ENCODE measurements around the gene SPAG16. TPM values are rescaled to one million over a fixed set of nuclear protein-coding genes. Genes with fewer than 3 reads are reported as not detected.
A peak's percentile ranks its signal among the peaks of the same experiment; 100 is the strongest.

The SPAG16 gene
- total RNA-seq, 1 donor from 2014 or later, result 16.7 TPM

DNA sequence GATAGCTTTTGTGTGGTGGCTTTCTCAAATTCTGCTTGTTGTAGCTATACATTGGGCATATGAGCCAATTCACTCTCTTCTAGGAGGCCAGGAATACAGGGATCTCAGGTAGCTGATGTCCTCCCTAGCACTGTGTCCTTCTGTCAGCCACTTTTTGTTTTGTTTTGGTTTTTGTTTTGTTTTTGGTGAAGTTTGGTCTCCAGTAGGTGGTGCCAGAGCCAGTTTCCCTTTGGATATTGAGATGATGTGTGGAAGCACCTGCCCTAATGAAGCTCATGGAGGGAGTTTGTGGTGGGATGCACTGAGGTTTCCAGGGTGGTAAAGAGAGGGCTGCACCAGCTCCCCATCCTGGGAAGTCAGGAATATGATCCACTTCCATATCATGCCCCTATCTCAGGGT, 1026.1 kb downstream of the SPAG16 start:
- H3K4me1 ChIP-seq (ENCODE audit: insufficient read depth, low read length), result no peaks in the 10 kb centered on the region
- H3K27me3 ChIP-seq (ENCODE audit: insufficient read depth, low read length), result no peaks in the 10 kb centered on the region
- Mint-ChIP-seq H3K27ac (ENCODE audit: unreplicated experiment) (no peak overlapping the region), H3K9me3 (ENCODE audit: unreplicated experiment) (peaks cover 6% of the 10 kb centered on the region), H3K27me3 (ENCODE audit: low read depth, unreplicated experiment) (no peaks in the 10 kb centered on the region), H3K36me3 (ENCODE audit: low read depth, unreplicated experiment) (no peaks in the 10 kb centered on the region), H3K4me1 (ENCODE audit: low read depth, unreplicated experiment) (peaks cover 3% of the 10 kb centered on the region), H3K4me3 (ENCODE audit: unreplicated experiment) (no peak overlapping the region)
- no peak overlapping the region for H3K27ac ChIP-seq (ENCODE audit: low read depth, low read length)
- TF ChIP-seq, protein P1, sequence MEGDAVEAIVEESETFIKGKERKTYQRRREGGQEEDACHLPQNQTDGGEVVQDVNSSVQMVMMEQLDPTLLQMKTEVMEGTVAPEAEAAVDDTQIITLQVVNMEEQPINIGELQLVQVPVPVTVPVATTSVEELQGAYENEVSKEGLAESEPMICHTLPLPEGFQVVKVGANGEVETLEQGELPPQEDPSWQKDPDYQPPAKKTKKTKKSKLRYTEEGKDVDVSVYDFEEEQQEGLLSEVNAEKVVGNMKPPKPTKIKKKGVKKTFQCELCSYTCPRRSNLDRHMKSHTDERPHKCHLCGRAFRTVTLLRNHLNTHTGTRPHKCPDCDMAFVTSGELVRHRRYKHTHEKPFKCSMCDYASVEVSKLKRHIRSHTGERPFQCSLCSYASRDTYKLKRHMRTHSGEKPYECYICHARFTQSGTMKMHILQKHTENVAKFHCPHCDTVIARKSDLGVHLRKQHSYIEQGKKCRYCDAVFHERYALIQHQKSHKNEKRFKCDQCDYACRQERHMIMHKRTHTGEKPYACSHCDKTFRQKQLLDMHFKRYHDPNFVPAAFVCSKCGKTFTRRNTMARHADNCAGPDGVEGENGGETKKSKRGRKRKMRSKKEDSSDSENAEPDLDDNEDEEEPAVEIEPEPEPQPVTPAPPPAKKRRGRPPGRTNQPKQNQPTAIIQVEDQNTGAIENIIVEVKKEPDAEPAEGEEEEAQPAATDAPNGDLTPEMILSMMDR (IDR thresholded peaks at IDR 0.05; ENCODE audit: insufficient read depth, low read depth, low read length), result peak; percentile 13
- no peak for TF ChIP-seq EZH2 (IDR thresholded peaks at IDR 0.05; ENCODE audit: insufficient read depth, low read length)
- no peaks in the 10 kb centered on the region for H3K79me2 ChIP-seq (ENCODE audit: insufficient read depth, low read length)
- no peaks in the 10 kb centered on the region for H3K36me3 ChIP-seq (ENCODE audit: insufficient read depth, low read length)
- no peak overlapping the region for H3K9ac ChIP-seq (ENCODE audit: low read length)
- no peak overlapping the region for H3K4me3 ChIP-seq (ENCODE audit: insufficient read depth, low read depth, low read length)
- H3K4me2 ChIP-seq (ENCODE audit: low read length), result no peak overlapping the region
- no peak for FAIRE-seq
- no peaks in the 10 kb centered on the region for H3K9me3 ChIP-seq (ENCODE audit: insufficient read depth, low read depth, low read length)
- no peak overlapping the region for H2AFZ ChIP-seq (ENCODE audit: low read depth, low read length)
- no peaks in the 10 kb centered on the region for H4K20me1 ChIP-seq (ENCODE audit: insufficient read depth, low read length)
- no peak for DNase-seq (ENCODE audit: low read depth)

DNA sequence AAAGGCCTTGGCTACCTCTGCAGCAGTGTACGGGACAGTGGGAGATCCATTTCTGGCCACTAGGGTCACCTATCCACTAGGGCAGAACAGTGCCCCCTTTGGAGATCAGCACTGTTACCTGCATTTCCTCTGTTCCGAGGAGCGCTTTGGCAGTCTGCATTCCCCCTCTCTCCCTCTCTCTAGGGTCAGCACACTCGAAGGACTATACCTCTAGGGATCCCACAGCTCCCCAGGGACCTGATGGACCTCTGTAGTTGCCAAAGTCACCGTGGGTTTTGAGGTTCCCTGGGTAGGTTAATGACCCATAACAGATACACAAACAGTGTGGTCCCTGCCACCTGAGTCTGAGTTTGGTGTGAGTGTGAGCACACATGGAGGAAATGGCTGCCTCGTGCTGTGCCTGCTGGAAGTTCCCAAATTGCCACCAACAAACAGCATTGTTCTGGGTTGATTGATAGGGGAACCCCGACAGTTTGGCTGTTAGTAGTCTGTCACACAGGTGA, 1026.8 kb downstream of the SPAG16 start:
- no peak for FAIRE-seq
- Histone ChIP-seq H3K27ac (ENCODE audit: low read depth, low read length) (no peak overlapping the region), H3K9me3 (ENCODE audit: insufficient read depth, low read depth, low read length) (no peaks in the 10 kb centered on the region), H4K20me1 (ENCODE audit: insufficient read depth, low read length) (no peaks in the 10 kb centered on the region), H2AFZ (ENCODE audit: low read depth, low read length) (no peak overlapping the region), H3K4me3 (ENCODE audit: insufficient read depth, low read depth, low read length) (no peak overlapping the region), H3K36me3 (ENCODE audit: insufficient read depth, low read length) (no peaks in the 10 kb centered on the region), H3K79me2 (ENCODE audit: insufficient read depth, low read length) (no peaks in the 10 kb centered on the region), H3K4me2 (ENCODE audit: low read length) (no peak overlapping the region), H3K9ac (ENCODE audit: low read length) (no peak overlapping the region), H3K4me1 (ENCODE audit: insufficient read depth, low read length) (no peaks in the 10 kb centered on the region), H3K27me3 (ENCODE audit: insufficient read depth, low read length) (no peaks in the 10 kb centered on the region)
- peaks cover 6% of the 10 kb centered on the region for H3K9me3 Mint-ChIP-seq (ENCODE audit: unreplicated experiment)
- H3K27ac Mint-ChIP-seq (ENCODE audit: unreplicated experiment), result no peak overlapping the region
- H3K27me3 Mint-ChIP-seq (ENCODE audit: low read depth, unreplicated experiment), result no peaks in the 10 kb centered on the region
- no peaks in the 10 kb centered on the region for H3K36me3 Mint-ChIP-seq (ENCODE audit: low read depth, unreplicated experiment)
- no peak overlapping the region for H3K4me3 Mint-ChIP-seq (ENCODE audit: unreplicated experiment)
- peaks cover 3% of the 10 kb centered on the region for H3K4me1 Mint-ChIP-seq (ENCODE audit: low read depth, unreplicated experiment)
- DNase-seq (ENCODE audit: low read depth), result no peak
- TF ChIP-seq, protein P1 (IDR thresholded peaks at IDR 0.05; ENCODE audit: insufficient read depth, low read depth, low read length), result no peak
- no peak for TF ChIP-seq EZH2 (IDR thresholded peaks at IDR 0.05; ENCODE audit: insufficient read depth, low read length)

DNA sequence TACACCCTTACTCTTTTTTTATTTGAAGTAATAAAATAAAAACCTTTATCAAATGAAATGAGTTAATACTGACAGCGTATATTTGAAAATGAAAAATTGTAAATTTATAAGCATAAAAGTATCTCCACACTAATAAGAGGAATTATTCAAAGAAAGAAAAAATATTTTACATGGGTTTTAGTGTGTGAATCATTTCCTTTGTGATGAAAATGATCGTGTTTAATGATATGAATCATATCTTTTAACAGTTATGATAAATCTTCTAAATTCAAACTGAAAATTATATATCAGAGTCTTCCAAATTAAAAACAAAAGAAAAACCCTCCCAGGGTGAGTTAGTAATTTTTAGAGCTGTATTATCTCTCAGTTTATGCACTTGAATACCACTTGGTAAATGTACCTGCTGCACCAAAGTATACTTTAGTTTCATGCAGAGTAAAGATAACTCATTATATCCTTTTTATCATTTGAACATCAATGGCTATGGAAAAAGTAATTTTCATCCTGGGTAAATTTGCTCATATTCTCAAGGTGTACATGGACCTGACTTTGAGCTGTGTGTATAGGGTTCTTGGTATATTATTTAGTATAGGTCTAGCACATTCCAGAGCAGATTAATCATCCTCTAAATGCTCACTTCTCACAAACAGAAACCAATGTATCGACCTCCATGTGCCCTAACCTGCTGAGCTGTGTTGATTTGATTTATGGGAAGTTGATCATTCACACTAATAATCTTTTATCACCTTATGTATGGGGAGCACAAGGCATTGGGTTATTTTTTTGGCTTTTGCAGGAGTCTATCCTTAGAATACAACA, 1027.9 kb downstream of the SPAG16 start:
- H3K9ac ChIP-seq (ENCODE audit: low read length), result no peak overlapping the region
- TF ChIP-seq, protein P1 (IDR thresholded peaks at IDR 0.05; ENCODE audit: insufficient read depth, low read depth, low read length), result no peak
- no peak for TF ChIP-seq EZH2 (IDR thresholded peaks at IDR 0.05; ENCODE audit: insufficient read depth, low read length)
- no peak overlapping the region for H3K27ac Mint-ChIP-seq (ENCODE audit: unreplicated experiment)
- no peak for FAIRE-seq
- peaks cover 5% of the 10 kb centered on the region for H3K9me3 Mint-ChIP-seq (ENCODE audit: unreplicated experiment)
- no peaks in the 10 kb centered on the region for H3K79me2 ChIP-seq (ENCODE audit: insufficient read depth, low read length)
- H3K36me3 Mint-ChIP-seq (ENCODE audit: low read depth, unreplicated experiment), result no peaks in the 10 kb centered on the region
- H3K4me3 Mint-ChIP-seq (ENCODE audit: unreplicated experiment), result no peak overlapping the region
- H3K27ac ChIP-seq (ENCODE audit: low read depth, low read length), result no peak overlapping the region
- H3K27me3 ChIP-seq (ENCODE audit: insufficient read depth, low read length), result no peaks in the 10 kb centered on the region
- peak; percentile 10 for DNase-seq (ENCODE audit: low read depth)
- H3K4me3 ChIP-seq (ENCODE audit: insufficient read depth, low read depth, low read length), result no peak overlapping the region
- no peak overlapping the region for H2AFZ ChIP-seq (ENCODE audit: low read depth, low read length)
- H3K27me3 Mint-ChIP-seq (ENCODE audit: low read depth, unreplicated experiment), result no peaks in the 10 kb centered on the region
- no peaks in the 10 kb centered on the region for H4K20me1 ChIP-seq (ENCODE audit: insufficient read depth, low read length)
- H3K4me2 ChIP-seq (ENCODE audit: low read length), result peak overlapping the region; percentile 22
- peaks cover 3% of the 10 kb centered on the region for H3K4me1 Mint-ChIP-seq (ENCODE audit: low read depth, unreplicated experiment)
- H3K36me3 ChIP-seq (ENCODE audit: insufficient read depth, low read length), result no peaks in the 10 kb centered on the region
- H3K9me3 ChIP-seq (ENCODE audit: insufficient read depth, low read depth, low read length), result no peaks in the 10 kb centered on the region
- H3K4me1 ChIP-seq (ENCODE audit: insufficient read depth, low read length), result no peaks in the 10 kb centered on the region

Data from astrocyte (in vitro differentiated cells and primary cell).